ENCODE data around the gene CYB5RL. TPM values are rescaled to one million over a fixed set of nuclear protein-coding genes. Genes with fewer than 3 reads are reported as not detected.
A peak's percentile ranks its signal among the peaks of the same experiment; 100 is the strongest.

The CYB5RL gene
- polyA plus RNA-seq, 1 of the 3 experiments (the other 2 are of a cell fraction) = 3.3 TPM

- 96% methylated on average over 10 of the region's 12 CpGs for WGBS (ENCODE audit: low lambda C conversion rate)
- Histone ChIP-seq H3K9me3 (no peaks in the 10 kb centered on the region), H3K9ac (no peak overlapping the region), H2AFZ (ENCODE audit: low read depth) (no peak overlapping the region), H3K27me3 (ENCODE audit: insufficient read depth) (no peaks in the 10 kb centered on the region), H3K4me3 (ENCODE audit: low read depth in 2 of 2, low read length in 1 of 2) (no peak overlapping the region), H3F3A (replicated peaks; ENCODE audit: insufficient read depth) (peaks cover 10% of the 10 kb centered on the region), H3K27ac (ENCODE audit: low read depth in 2 of 2, low read length in 1 of 2) (peak overlapping the region; percentile 26 to 29; a peak in 3 of 4 replicates), H3K36me3 (replicated peaks in 1 of 2; ENCODE audit: control insufficient read depth in 1 of 2, insufficient read depth in 2 of 2, low read length in 1 of 2) (peaks cover 5 to 28% of the 10 kb centered on the region in 2 experiments), H3K4me2 (no peak overlapping the region), H3K9me2 (no peaks in the 10 kb centered on the region), H3K4me1 (ENCODE audit: control insufficient read depth in 1 of 2, insufficient read depth in 2 of 2, low read depth in 1 of 2, low read length in 1 of 2) (peaks cover 0 to 62% of the 10 kb centered on the region in 2 experiments; a peak in 2 of 4 replicates), H3K79me2 (ENCODE audit: insufficient read depth) (no peaks in the 10 kb centered on the region), H4K20me1 (ENCODE audit: insufficient read depth) (no peaks in the 10 kb centered on the region)
- no peak for DNase-seq
- CTCF ChIA-PET = interaction anchor here (0.7 to 1.5 kb wide), 4 partner anchors 40 to 268 kb away, joined by 3 read pairs; no protein-coding TSS in a partner anchor
- no peak for TF ChIP-seq FOSL2 (IDR thresholded peaks at IDR 0.05; ENCODE audit: borderline replicate concordance, low read depth)
- TF ChIP-seq IRF3 (IDR thresholded peaks at IDR 0.05; ENCODE audit: low read depth, low read length) = no peak
- POLR2A ChIA-PET = interaction anchor here (1.2 kb wide), 1 partner anchor 21 kb away, joined by 4 read pairs; the partner anchor contains the start of genes CYB5RL and MRPL37
Measured at GRCh38 chr1:54221113-54221834, 21.4 kb upstream of the CYB5RL start.

- no peak overlapping the region for H3K4me2 ChIP-seq
Measured at GRCh38 chr1:54220004-54220811, 20.4 kb upstream of the CYB5RL start.

GRCh38 chr1:54219688-54220003, 19.8 kb upstream of the CYB5RL start:
- Histone ChIP-seq H3K9me2 (no peaks in the 10 kb centered on the region), H3K27me3 (ENCODE audit: insufficient read depth) (no peaks in the 10 kb centered on the region), H3K27ac (ENCODE audit: low read depth in 2 of 2, low read length in 1 of 2) (peak overlapping the region in 1 of 2 experiments; percentile 26; a peak in 2 of 4 replicates), H2AFZ (ENCODE audit: low read depth) (no peak overlapping the region), H4K20me1 (ENCODE audit: insufficient read depth) (no peaks in the 10 kb centered on the region), H3K36me3 (replicated peaks in 1 of 2; ENCODE audit: control insufficient read depth in 1 of 2, insufficient read depth in 2 of 2, low read length in 1 of 2) (peaks cover 10 to 44% of the 10 kb centered on the region in 2 experiments), H3K4me1 (ENCODE audit: control insufficient read depth in 1 of 2, insufficient read depth in 2 of 2, low read depth in 1 of 2, low read length in 1 of 2) (peaks cover 0 to 47% of the 10 kb centered on the region in 2 experiments; a peak in 1 of 4 replicates), H3K9me3 (no peaks in the 10 kb centered on the region), H3K79me2 (ENCODE audit: insufficient read depth) (no peaks in the 10 kb centered on the region), H3K4me2 (no peak overlapping the region), H3F3A (replicated peaks; ENCODE audit: insufficient read depth) (peaks cover 10% of the 10 kb centered on the region), H3K9ac (no peak overlapping the region), H3K4me3 (ENCODE audit: low read depth in 2 of 2, low read length in 1 of 2) (no peak overlapping the region)
- no peak for TF ChIP-seq RXRA (IDR thresholded peaks at IDR 0.05; ENCODE audit: borderline replicate concordance, low read depth)
- no peak for TF ChIP-seq USF1 (IDR thresholded peaks at IDR 0.05; ENCODE audit: borderline replicate concordance, low read depth)
- TF ChIP-seq REST (IDR thresholded peaks at IDR 0.05; ENCODE audit: low read depth, low read length) = no peak
- no peak for TF ChIP-seq NRF1 (IDR thresholded peaks at IDR 0.05; ENCODE audit: low read depth, low read length)
- ChIA-PET CTCF (interaction anchor here (1.1 to 1.6 kb wide), 4 partner anchors 19 to 270 kb away, joined by 3 to 4 read pairs (median 3); no protein-coding TSS in a partner anchor), POLR2A (interaction anchor here (1.2 kb wide), 1 partner anchor 20 kb away, joined by 4 read pairs; the partner anchor contains the start of genes CYB5RL and MRPL37)
- no peak for DNase-seq
- WGBS (ENCODE audit: low lambda C conversion rate) = 86% methylated on average over 3 of the region's 3 CpGs

More at GRCh38 chr1:54220004-54220811, 20.4 kb upstream of the CYB5RL start:
- no peak for DNase-seq
- ChIA-PET POLR2A (interaction anchor here (1.2 kb wide), 1 partner anchor 20 kb away, joined by 4 read pairs; the partner anchor contains the start of genes CYB5RL and MRPL37), CTCF (interaction anchor here (0.7 to 1.6 kb wide), 6 partner anchors 19 to 269 kb away, joined by 3 to 4 read pairs (median 3); no protein-coding TSS in a partner anchor)
- no peaks in the 10 kb centered on the region for H3K9me3 ChIP-seq
- peaks cover 10% of the 10 kb centered on the region for H3F3A ChIP-seq (replicated peaks; ENCODE audit: insufficient read depth)
- peaks cover 0 to 52% of the 10 kb centered on the region in 2 experiments; a peak in 2 of 4 replicates for H3K4me1 ChIP-seq (ENCODE audit: control insufficient read depth in 1 of 2, insufficient read depth in 2 of 2, low read depth in 1 of 2, low read length in 1 of 2)
- 0 out of 2 replicates have a peak, but pooled peaks have one; percentile 20 for TF ChIP-seq MXI1 (IDR thresholded peaks at IDR 0.05; ENCODE audit: low read depth, low read length)
- no peak for TF ChIP-seq YY1 (IDR thresholded peaks at IDR 0.05; ENCODE audit: low read depth)
- no peak for TF ChIP-seq RAD21 (IDR thresholded peaks at IDR 0.05; ENCODE audit: low read length)
- H2AFZ ChIP-seq (ENCODE audit: low read depth) = no peak overlapping the region
- H3K27ac ChIP-seq (ENCODE audit: low read depth in 2 of 2, low read length in 1 of 2) = peak overlapping the region; percentile 26 to 29; a peak in 3 of 4 replicates
- peaks cover 7 to 39% of the 10 kb centered on the region in 2 experiments for H3K36me3 ChIP-seq (replicated peaks in 1 of 2; ENCODE audit: control insufficient read depth in 1 of 2, insufficient read depth in 2 of 2, low read length in 1 of 2)
- H3K79me2 ChIP-seq (ENCODE audit: insufficient read depth) = no peaks in the 10 kb centered on the region
- H4K20me1 ChIP-seq (ENCODE audit: insufficient read depth) = no peaks in the 10 kb centered on the region
- no peak overlapping the region for H3K4me3 ChIP-seq (ENCODE audit: low read depth in 2 of 2, low read length in 1 of 2)
- 77% methylated on average over 13 of the region's 18 CpGs for WGBS (ENCODE audit: low lambda C conversion rate)
- no peak overlapping the region for H3K9ac ChIP-seq
- H3K27me3 ChIP-seq (ENCODE audit: insufficient read depth) = no peaks in the 10 kb centered on the region
- no peaks in the 10 kb centered on the region for H3K9me2 ChIP-seq

All from SK-N-SH (cell line).